ENCODE measurements around the gene FLT3.
"Not testable (repeated sequence)": the region's sequence is repeated elsewhere in the genome, so short reads cannot be mapped to it uniquely, and the experiment has no call there.

FLT3 gene

GRCh38 chr13:28041031-28041461, 59.3 kb downstream of the FLT3 start:
- no peak for TF ChIP-seq CTCF (conservative IDR thresholded peaks at IDR 0.05; ENCODE audit: low read depth)
- no peak overlapping the region for H3K27ac ChIP-seq
- ChIA-PET POLR2A (ENCODE audit: low non-redundant PET) (no interaction called here), CTCF (no interaction called here)
- no peak for DNase-seq (ENCODE audit: low spot score)

GRCh38 chr13:28037399-28037798, 63.0 kb downstream of the FLT3 start:
- DNase-seq (ENCODE audit: low spot score) = no peak
- TF ChIP-seq CTCF (conservative IDR thresholded peaks at IDR 0.05; ENCODE audit: low read depth) = no peak
- ChIA-PET CTCF (interaction anchor here (0.6 kb wide), 1 partner anchor 62 kb away, joined by 3 read pairs; no protein-coding TSS in a partner anchor), POLR2A (ENCODE audit: low non-redundant PET) (no interaction called here)
- H3K27ac ChIP-seq = no peak overlapping the region

GRCh38 chr13:28035146-28035782, 65.1 kb downstream of the FLT3 start:
- no peak for TF ChIP-seq CTCF (conservative IDR thresholded peaks at IDR 0.05; ENCODE audit: low read depth)
- H3K27ac ChIP-seq = no peak overlapping the region
- POLR2A ChIA-PET (ENCODE audit: low non-redundant PET) = no interaction called here
- CTCF ChIA-PET = interaction anchor here (0.6 kb wide), 1 partner anchor 46 kb away, joined by 3 read pairs; no protein-coding TSS in a partner anchor
- DNase-seq (ENCODE audit: low spot score) = no peak

- DNase-seq (ENCODE audit: low spot score) = no peak
- H3K27ac ChIP-seq = no peak overlapping the region
- ChIA-PET POLR2A (ENCODE audit: low non-redundant PET) (no interaction called here), CTCF (interaction anchor here (0.6 kb wide), 1 partner anchor 50 kb away, joined by 3 read pairs; no protein-coding TSS in a partner anchor)
- TF ChIP-seq CTCF (conservative IDR thresholded peaks at IDR 0.05; ENCODE audit: low read depth) = no peak
Measured at GRCh38 chr13:28033894-28034655, 66.3 kb downstream of the FLT3 start.

GRCh38 chr13:28032438-28032837, 67.9 kb downstream of the FLT3 start:
- DNase-seq (ENCODE audit: low spot score); CTCF ChIA-PET; H3K27ac ChIP-seq; POLR2A ChIA-PET (ENCODE audit: low non-redundant PET): not testable (repeated sequence)

- TF ChIP-seq CTCF (conservative IDR thresholded peaks at IDR 0.05; ENCODE audit: low read depth) = no peak
- no peak for DNase-seq (ENCODE audit: low spot score)
- no peak overlapping the region for H3K27ac ChIP-seq
- POLR2A ChIA-PET (ENCODE audit: low non-redundant PET) = no interaction called here
- CTCF ChIA-PET = no interaction called here
Measured at GRCh38 chr13:28031896-28032288, 68.5 kb downstream of the FLT3 start.

Measured in RWPE1 (cell line).